AG04449 (cell line): ENCODE measurements around the gene WWP2.

ENCODE experiments used
- CTCF ChIA-PET: fragments of 350-600 bp; formaldehyde crosslinking; extraction: SDS; loops from one replicate; lab custom pipeline; 2021; ENCODE audit warnings: antibody characterized with exemption; lab: Yijun Ruan, JAX
- POLR2A ChIA-PET: fragments of 400-600, 350-600 bp; formaldehyde crosslinking; extraction: SDS; loops from one replicate; lab custom pipeline; 2020; ENCODE audit warnings: antibody characterized with exemption, inconsistent platforms; lab: Yijun Ruan, JAX
- DNase-seq: peaks from one replicate; pipeline ENCODE4 v3.0.0-alpha.2; 2010; ENCODE audit warnings: low read depth, low spot score
- H3K4me3 ChIP-seq: 2 replicates; pipeline ENCODE4 v1.5.1; 2011; ENCODE audit warnings: low read depth, mild to moderate bottlenecking, control low read depth, low read length
- TF ChIP-seq, protein P1 (sequence below): IDR thresholded peaks from one replicate; pipeline ENCODE4 v1.5.1; 2011; ENCODE audit warnings: mild to moderate bottlenecking, moderate library complexity, low read length, control low read depth, inconsistent platforms; ENCODE audit not compliant: insufficient read depth; ENCODE audit errors: missing control alignments

Gene WWP2

DNA sequence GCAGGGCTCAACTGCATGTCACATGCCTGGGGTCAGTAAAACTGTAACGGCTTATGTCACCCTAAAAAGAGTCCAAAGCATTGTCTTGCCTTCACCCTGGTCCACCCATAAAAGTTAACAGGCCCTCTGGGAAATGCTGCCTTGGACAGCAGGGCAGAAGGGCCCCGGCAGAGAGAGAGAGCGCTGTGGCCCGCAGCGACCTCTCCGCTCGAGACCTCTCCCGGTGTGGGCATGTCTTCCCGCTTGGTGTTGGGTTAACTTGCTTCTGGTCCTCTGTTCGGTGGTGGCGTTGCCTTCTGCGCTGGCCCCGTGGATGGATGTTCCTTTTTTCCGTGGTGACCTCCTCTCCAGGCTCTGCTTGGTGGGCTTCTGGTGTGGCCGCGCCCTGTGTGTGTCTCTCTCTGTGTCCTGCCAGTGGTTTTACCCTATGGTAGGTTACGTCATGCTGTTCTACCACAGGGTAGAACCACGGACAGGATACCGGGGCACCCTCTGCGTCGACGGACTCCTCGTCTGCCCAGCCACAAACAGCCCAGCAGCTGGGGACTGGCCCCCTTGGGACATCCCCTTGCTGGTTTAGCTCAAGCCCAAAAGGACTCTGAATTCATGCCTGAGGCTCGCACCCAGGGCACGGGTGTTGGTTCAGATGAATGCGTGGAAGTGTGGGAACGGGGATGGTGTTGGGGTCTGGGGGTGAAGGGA is 170.7 kb downstream of the WWP2 start:
- ChIA-PET POLR2A (no interaction called here), CTCF (interaction anchor here (1.0 to 23.1 kb wide), 4 partner anchors 10 to 178 kb away, joined by 3 to 598 read pairs (median 30); partner anchors contain the start of gene NOB1)
- TF ChIP-seq, protein P1, sequence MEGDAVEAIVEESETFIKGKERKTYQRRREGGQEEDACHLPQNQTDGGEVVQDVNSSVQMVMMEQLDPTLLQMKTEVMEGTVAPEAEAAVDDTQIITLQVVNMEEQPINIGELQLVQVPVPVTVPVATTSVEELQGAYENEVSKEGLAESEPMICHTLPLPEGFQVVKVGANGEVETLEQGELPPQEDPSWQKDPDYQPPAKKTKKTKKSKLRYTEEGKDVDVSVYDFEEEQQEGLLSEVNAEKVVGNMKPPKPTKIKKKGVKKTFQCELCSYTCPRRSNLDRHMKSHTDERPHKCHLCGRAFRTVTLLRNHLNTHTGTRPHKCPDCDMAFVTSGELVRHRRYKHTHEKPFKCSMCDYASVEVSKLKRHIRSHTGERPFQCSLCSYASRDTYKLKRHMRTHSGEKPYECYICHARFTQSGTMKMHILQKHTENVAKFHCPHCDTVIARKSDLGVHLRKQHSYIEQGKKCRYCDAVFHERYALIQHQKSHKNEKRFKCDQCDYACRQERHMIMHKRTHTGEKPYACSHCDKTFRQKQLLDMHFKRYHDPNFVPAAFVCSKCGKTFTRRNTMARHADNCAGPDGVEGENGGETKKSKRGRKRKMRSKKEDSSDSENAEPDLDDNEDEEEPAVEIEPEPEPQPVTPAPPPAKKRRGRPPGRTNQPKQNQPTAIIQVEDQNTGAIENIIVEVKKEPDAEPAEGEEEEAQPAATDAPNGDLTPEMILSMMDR = no peak
- DNase-seq = no peak
- no peak overlapping the region for H3K4me3 ChIP-seq

DNA sequence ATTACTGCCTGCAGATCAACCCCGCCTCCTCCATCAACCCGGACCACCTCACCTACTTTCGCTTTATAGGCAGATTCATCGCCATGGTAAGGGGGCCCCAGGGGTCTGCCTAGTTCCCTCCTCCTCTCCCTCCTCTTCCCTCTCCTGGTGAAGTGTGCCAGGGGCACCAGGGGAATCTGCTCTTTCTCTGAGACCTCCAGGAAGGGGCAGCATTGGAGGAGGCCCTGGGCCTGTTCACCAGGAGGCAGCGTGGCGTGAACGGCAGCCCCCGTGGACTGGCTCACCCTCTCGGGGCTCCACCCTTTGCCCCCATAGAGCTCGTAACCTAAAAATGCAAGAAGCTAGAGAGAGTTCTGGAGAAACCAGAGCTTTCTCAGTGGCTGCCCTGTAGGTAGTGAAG is 171.9 kb downstream of the WWP2 start:
- TF ChIP-seq, protein P1 = no peak
- H3K4me3 ChIP-seq = no peak overlapping the region
- ChIA-PET POLR2A (no interaction called here), CTCF (interaction anchor here (0.6 to 23.1 kb wide), 4 partner anchors 11 to 180 kb away, joined by 3 to 598 read pairs (median 4); partner anchors contain the start of gene NOB1)
- no peak for DNase-seq

DNA sequence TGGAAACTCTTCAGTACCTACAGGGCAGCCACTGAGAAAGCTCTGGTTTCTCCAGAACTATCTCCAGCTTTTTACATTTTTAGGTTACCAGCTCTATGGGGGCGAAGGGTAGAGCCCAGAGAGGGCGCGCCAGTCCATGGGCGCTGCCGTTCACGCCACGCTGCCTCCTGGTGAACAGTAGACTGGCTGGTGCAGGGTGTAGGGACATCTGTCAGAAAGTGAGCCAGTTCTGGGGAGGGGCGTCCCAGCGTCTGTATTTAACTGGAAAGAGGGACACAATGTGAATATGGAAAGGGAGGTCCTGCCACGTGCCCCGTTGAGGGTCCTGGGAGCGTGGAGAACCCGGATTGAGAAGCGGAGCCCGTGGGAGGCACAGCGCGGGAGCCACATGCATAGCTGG is 172.6 kb downstream of the WWP2 start:
- no peak overlapping the region for H3K4me3 ChIP-seq
- ChIA-PET CTCF (interaction anchor here (0.8 to 23.1 kb wide), 2 partner anchors 139 to 181 kb away, joined by 5 to 598 read pairs; partner anchors contain the start of gene NOB1), POLR2A (no interaction called here)
- DNase-seq = no peak
- TF ChIP-seq, protein P1 = no peak

DNA sequence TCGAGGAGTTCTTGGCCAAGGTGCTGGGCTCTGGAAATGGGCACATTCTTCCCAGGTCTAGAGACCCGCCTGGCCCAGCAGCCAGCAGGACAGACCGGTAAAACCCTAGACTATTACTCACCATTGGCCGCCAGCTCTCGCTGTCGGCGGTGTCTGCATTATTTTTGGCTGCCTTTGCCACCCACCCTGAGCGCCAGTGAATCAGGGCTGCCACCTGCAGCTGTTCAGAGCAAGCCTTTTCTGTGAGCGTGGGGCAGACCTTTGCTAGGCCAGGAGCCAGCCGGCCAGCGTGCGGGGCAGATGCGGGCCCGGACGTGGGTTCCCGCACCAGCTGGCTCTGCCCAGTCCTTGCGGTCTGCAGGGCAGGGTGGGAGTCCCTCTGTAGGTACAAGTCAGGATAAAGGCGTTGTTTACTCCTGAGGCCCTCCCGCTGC is 173.2 kb downstream of the WWP2 start:
- CTCF ChIA-PET = interaction anchor here (23.1 kb wide), 1 partner anchor 139 kb away, joined by 598 read pairs; no protein-coding TSS in a partner anchor
- POLR2A ChIA-PET = interaction anchor here (0.5 kb wide), 1 partner anchor 114 kb away, joined by 3 read pairs; no protein-coding TSS in a partner anchor
- no peak overlapping the region for H3K4me3 ChIP-seq
- DNase-seq = no peak
- TF ChIP-seq, protein P1 = no peak

DNA sequence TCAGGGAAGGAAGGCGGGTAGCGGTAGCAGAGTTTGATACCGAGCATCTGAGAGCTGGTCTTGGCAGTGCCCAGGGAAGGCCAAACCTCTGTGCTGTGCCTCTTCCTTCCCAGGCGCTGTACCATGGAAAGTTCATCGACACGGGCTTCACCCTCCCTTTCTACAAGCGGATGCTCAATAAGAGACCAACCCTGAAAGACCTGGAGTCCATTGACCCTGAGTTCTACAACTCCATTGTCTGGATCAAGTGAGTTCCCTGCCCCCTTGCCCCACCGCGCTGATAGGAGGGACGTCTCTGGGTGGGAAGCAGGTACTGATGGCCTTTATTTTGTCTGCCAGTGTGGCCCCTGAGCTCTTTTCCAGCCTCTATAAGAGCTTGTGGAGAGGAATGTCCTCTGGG is 173.6 kb downstream of the WWP2 start:
- ChIA-PET CTCF (interaction anchor here (0.9 to 23.1 kb wide), 2 partner anchors 128 to 140 kb away, joined by 3 to 598 read pairs; no protein-coding TSS in a partner anchor), POLR2A (interaction anchor here (0.5 kb wide), 1 partner anchor 115 kb away, joined by 3 read pairs; no protein-coding TSS in a partner anchor)
- TF ChIP-seq, protein P1 = no peak
- no peak overlapping the region for H3K4me3 ChIP-seq
- no peak for DNase-seq

DNA sequence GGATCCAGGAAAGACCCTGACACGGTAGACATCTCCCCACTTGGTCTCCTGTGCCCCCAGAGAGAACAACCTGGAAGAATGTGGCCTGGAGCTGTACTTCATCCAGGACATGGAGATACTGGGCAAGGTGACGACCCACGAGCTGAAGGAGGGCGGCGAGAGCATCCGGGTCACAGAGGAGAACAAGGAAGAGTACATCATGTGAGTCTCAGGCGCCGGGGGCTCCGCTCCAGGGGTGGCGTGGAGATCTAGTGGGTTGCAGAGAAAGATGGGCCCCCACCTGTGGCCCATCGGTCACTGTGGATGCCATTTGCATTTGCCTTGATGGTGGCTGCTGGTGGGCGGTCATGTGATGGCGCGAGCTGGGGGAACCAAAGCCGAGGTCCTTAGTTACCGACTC is 174.1 kb downstream of the WWP2 start:
- ChIA-PET CTCF (interaction anchor here (0.9 to 23.1 kb wide), 2 partner anchors 129 to 140 kb away, joined by 3 to 598 read pairs; no protein-coding TSS in a partner anchor), POLR2A (no interaction called here)
- H3K4me3 ChIP-seq = no peak overlapping the region
- TF ChIP-seq, protein P1 = no peak
- DNase-seq = no peak
